Prostate gland (tissue), 2 donors: ENCODE results near the gene WSB1.

Experiments
- POLR2A ChIP-seq: fragments of 450-650 bp; IDR thresholded peaks from one replicate; pipeline ENCODE4 v1.6.1; 2016; ENCODE audit warnings: antibody characterized with exemption, mild to moderate bottlenecking
- POLR2AphosphoS5 ChIP-seq: sonication (generic); formaldehyde crosslinking; IDR thresholded peaks from one replicate; pipeline ENCODE4 v1.6.1; 2017; ENCODE audit warnings: antibody characterized with exemption
- TF ChIP-seq, protein P1 (sequence below), 4 experiments: fragments of 200-600 bp in 2 of 4; fragments of 450-650 bp in 2 of 4; sonication (generic) in 2 of 4; IDR thresholded peaks; 1 replicate in 3 of 4; 2 replicates in 1 of 4; pipeline ENCODE4 v1.5.1; 2016 to 2019; ENCODE audit warnings: antibody characterized with exemption in 4 of 4, mild to moderate bottlenecking in 2 of 4, moderate library complexity in 2 of 4

DNA sequence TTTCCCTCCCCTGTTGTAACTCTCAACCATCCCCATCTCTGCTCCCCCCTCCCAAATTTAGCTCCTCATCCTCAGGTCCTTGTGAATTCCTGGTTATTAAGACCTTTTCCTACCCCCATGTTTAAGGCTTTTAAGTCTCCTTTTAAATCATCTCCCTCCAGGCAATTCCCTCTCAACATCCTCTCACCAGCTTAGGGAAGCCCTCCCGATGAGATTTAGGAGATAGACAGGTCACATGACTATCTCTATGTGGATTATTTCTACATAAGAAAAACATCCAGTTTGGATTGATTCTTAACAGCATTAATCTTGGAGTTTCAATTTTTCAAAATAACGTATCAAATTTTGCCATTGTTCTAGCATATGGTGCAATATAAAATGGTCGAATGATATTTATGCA is 12.5 kb upstream of the WSB1 start:
- TF ChIP-seq, protein P1, sequence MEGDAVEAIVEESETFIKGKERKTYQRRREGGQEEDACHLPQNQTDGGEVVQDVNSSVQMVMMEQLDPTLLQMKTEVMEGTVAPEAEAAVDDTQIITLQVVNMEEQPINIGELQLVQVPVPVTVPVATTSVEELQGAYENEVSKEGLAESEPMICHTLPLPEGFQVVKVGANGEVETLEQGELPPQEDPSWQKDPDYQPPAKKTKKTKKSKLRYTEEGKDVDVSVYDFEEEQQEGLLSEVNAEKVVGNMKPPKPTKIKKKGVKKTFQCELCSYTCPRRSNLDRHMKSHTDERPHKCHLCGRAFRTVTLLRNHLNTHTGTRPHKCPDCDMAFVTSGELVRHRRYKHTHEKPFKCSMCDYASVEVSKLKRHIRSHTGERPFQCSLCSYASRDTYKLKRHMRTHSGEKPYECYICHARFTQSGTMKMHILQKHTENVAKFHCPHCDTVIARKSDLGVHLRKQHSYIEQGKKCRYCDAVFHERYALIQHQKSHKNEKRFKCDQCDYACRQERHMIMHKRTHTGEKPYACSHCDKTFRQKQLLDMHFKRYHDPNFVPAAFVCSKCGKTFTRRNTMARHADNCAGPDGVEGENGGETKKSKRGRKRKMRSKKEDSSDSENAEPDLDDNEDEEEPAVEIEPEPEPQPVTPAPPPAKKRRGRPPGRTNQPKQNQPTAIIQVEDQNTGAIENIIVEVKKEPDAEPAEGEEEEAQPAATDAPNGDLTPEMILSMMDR (IDR thresholded peaks at IDR 0.05): no peak
- no peak for TF ChIP-seq POLR2AphosphoS5
- no peak for TF ChIP-seq POLR2A
